GM19372 (cell line): ENCODE measurements around the gene CRTC1.
"Not testable (repeated sequence)": the region's sequence is repeated elsewhere in the genome, so short reads cannot be mapped to it uniquely, and the experiment has no call there.

Experiments used
- ATAC-seq: cut with Tn5 transposase; IDR thresholded peaks from one replicate; pipeline ENCODE4 v1.9.1; 2021; ENCODE audit warnings: mild to moderate bottlenecking, low read depth, moderate library complexity; ENCODE audit not compliant: unreplicated experiment

Gene CRTC1

GRCh38 chr19:18794029-18794313, 110.5 kb downstream of the CRTC1 start:
- ATAC-seq = no peak

- ATAC-seq = no peak
Observed at GRCh38 chr19:18794692-18795091, 111.2 kb downstream of the CRTC1 start.

GRCh38 chr19:18795540-18795939, 112.1 kb downstream of the CRTC1 start:
- ATAC-seq = no peak

GRCh38 chr19:18796239-18796638, 112.8 kb downstream of the CRTC1 start:
- ATAC-seq = no peak

GRCh38 chr19:18798384-18799352, 115.2 kb downstream of the CRTC1 start:
- ATAC-seq = no peak

GRCh38 chr19:18799389-18799970, 116.0 kb downstream of the CRTC1 start:
- no peak for ATAC-seq

- no peak for ATAC-seq
Observed at GRCh38 chr19:18800079-18800478, 116.6 kb downstream of the CRTC1 start.

GRCh38 chr19:18800636-18801035, 117.2 kb downstream of the CRTC1 start:
- no peak for ATAC-seq

- ATAC-seq = no peak
Observed at GRCh38 chr19:18802354-18802753, 118.9 kb downstream of the CRTC1 start.

- no peak for ATAC-seq
Observed at GRCh38 chr19:18803550-18804138, 120.2 kb downstream of the CRTC1 start.

GRCh38 chr19:18804139-18804601, 120.7 kb downstream of the CRTC1 start:
- ATAC-seq = no peak

GRCh38 chr19:18804643-18805042, 121.2 kb downstream of the CRTC1 start:
- ATAC-seq = no peak

GRCh38 chr19:18807861-18808331, 124.4 kb downstream of the CRTC1 start:
- no peak for ATAC-seq

GRCh38 chr19:18809149-18809868, 125.8 kb downstream of the CRTC1 start:
- no peak for ATAC-seq

- not testable (repeated sequence) for ATAC-seq
Observed at GRCh38 chr19:18811638-18812037, 128.2 kb downstream of the CRTC1 start.

GRCh38 chr19:18814063-18814462, 130.6 kb downstream of the CRTC1 start:
- ATAC-seq = no peak

- no peak for ATAC-seq
Observed at GRCh38 chr19:18815673-18816072, 132.2 kb downstream of the CRTC1 start.

- ATAC-seq = not testable (repeated sequence)
Observed at GRCh38 chr19:18816645-18817044, 133.2 kb downstream of the CRTC1 start.

GRCh38 chr19:18817574-18817973, 134.1 kb downstream of the CRTC1 start:
- no peak for ATAC-seq

GRCh38 chr19:18828786-18829185, 145.3 kb downstream of the CRTC1 start:
- no peak for ATAC-seq

- ATAC-seq = no peak
Observed at GRCh38 chr19:18830488-18830887, 147.0 kb downstream of the CRTC1 start.
